ENCODE measurements around the gene TBC1D23. TPM values are rescaled to one million over a fixed set of nuclear protein-coding genes. Genes with fewer than 3 reads are reported as not detected.
A peak's percentile ranks its signal among the peaks of the same experiment; 100 is the strongest.
"Not testable (repeated sequence)": the region's sequence is repeated elsewhere in the genome, so short reads cannot be mapped to it uniquely, and the experiment has no call there.

Gene TBC1D23
- total and polyA plus RNA-seq, 2 of the 13 experiments (the other 11 are each of a cell fraction or from before 2014, with no cell fraction given), result 28.7 to 35.4 TPM

GRCh38 chr3:100262925-100263324 is 2.1 kb downstream of the TBC1D23 start:
- H4K20me1 ChIP-seq (ENCODE audit: insufficient read depth, low read length); H3K36me3 ChIP-seq (replicated peaks in 1 of 2; ENCODE audit: control insufficient read depth in 1 of 2, insufficient read depth in 2 of 2, low read length in 2 of 2); H2AFZ ChIP-seq (ENCODE audit: low read length); CTCF ChIA-PET (ENCODE audit: low intra/inter-chr PET ratio, low total read pairs); intact Hi-C loops (cut with micrococcal nuclease; ENCODE audit: unreplicated experiment); BruUV-seq (replicated peaks); in situ Hi-C loops (cut with HindIII; ENCODE audit: extremely low pct_ligation_motif_present, low pct_unique_long_range_greater_than_20kb); H3K9me3 ChIP-seq (ENCODE audit: low read length); FAIRE-seq; DNase-seq (ENCODE audit: low spot score); H3K27ac ChIP-seq (ENCODE audit: extremely low read length, insufficient read depth, low read length); ATAC-seq; H3K27me3 ChIP-seq (ENCODE audit: control insufficient read depth in 1 of 2, insufficient read depth in 2 of 2, low read length in 2 of 2): not testable (repeated sequence)
- 0 out of 6 replicates have a peak overlapping the region, but pooled peaks of 1 of the 3 experiments have one; percentile 25 for H3K4me3 ChIP-seq (replicated peaks in 1 of 3; ENCODE audit: insufficient read depth in 1 of 3, low read depth in 2 of 3, low read length in 3 of 3)
- peak overlapping the region; percentile 88 for H3K4me2 ChIP-seq (ENCODE audit: low read depth, low read length)
- POLR2A ChIA-PET, result interaction anchor here (3.1 kb wide), 1 partner anchor 186 kb away, joined by 23 read pairs; no protein-coding TSS in a partner anchor
- H3K9ac ChIP-seq (ENCODE audit: insufficient read depth, low read depth, low read length), result 0 out of 2 replicates have a peak overlapping the region, but pooled peaks have one; percentile 35
- peaks cover 43% of the 10 kb centered on the region for H3K4me1 ChIP-seq (ENCODE audit: insufficient read depth, low read length)
- 93% methylated on average over 11 of the region's 11 CpGs for WGBS (ENCODE audit: low lambda C conversion rate)
- H3K79me2 ChIP-seq (ENCODE audit: insufficient read depth, low read length), result peaks cover 72% of the 10 kb centered on the region

GRCh38 chr3:100263583-100263982 is 2.8 kb downstream of the TBC1D23 start:
- in situ Hi-C loops (cut with HindIII; ENCODE audit: extremely low pct_ligation_motif_present, low pct_unique_long_range_greater_than_20kb) (no loop called here), intact Hi-C loops (cut with micrococcal nuclease; ENCODE audit: unreplicated experiment) (no loop called here)
- H3K27ac ChIP-seq (ENCODE audit: extremely low read length, insufficient read depth, low read length), result no peak overlapping the region
- peak overlapping the region; percentile 20 to 33 (median 31); a peak in 4 of 6 replicates for H3K4me3 ChIP-seq (replicated peaks in 1 of 3; ENCODE audit: insufficient read depth in 1 of 3, low read depth in 2 of 3, low read length in 3 of 3)
- peaks cover 42% of the 10 kb centered on the region for H3K4me1 ChIP-seq (ENCODE audit: insufficient read depth, low read length)
- BruUV-seq (replicated peaks), result no TSS peak
- ATAC-seq, result no peak
- H2AFZ ChIP-seq (ENCODE audit: low read length), result no peak overlapping the region
- FAIRE-seq, result no peak
- CTCF ChIA-PET (ENCODE audit: low intra/inter-chr PET ratio, low total read pairs), result no interaction called here
- H3K4me2 ChIP-seq (ENCODE audit: low read depth, low read length), result peak overlapping the region; percentile 88
- H3K36me3 ChIP-seq (replicated peaks in 1 of 2; ENCODE audit: control insufficient read depth in 1 of 2, insufficient read depth in 2 of 2, low read length in 2 of 2), result no peaks in the 10 kb centered on the region
- POLR2A ChIA-PET, result no interaction called here
- 81% methylated on average over 2 of the region's 2 CpGs for WGBS (ENCODE audit: low lambda C conversion rate)
- TF ChIP-seq ZNF142 (CRISPR knock-in tag; IDR thresholded peaks at IDR 0.05), result no peak
- no peak for TF ChIP-seq PLRG1 (conservative IDR thresholded peaks at IDR 0.05)
- no peak for TF ChIP-seq EP300 (IDR thresholded peaks at IDR 0.05; ENCODE audit: low read depth in 2 of 2, low read length in 2 of 2)
- no peak for TF ChIP-seq EP300 (CRISPR knock-in tag; IDR thresholded peaks at IDR 0.05; ENCODE audit: borderline replicate concordance)
- no peak for TF ChIP-seq ZNF282 (IDR thresholded peaks at IDR 0.05; ENCODE audit: partially characterized antibody)
- no peak for TF ChIP-seq ZNF841 (CRISPR knock-in tag; IDR thresholded peaks at IDR 0.05; ENCODE audit: borderline replicate concordance)
- no peak for TF ChIP-seq ZNF788 (CRISPR knock-in tag; IDR thresholded peaks at IDR 0.05; ENCODE audit: borderline replicate concordance)
- no peak for TF ChIP-seq ZNF225 (CRISPR knock-in tag; IDR thresholded peaks at IDR 0.05)
- TF ChIP-seq HOXD1 (CRISPR knock-in tag; IDR thresholded peaks at IDR 0.05), result no peak
- no peak for TF ChIP-seq NFIB (CRISPR knock-in tag; IDR thresholded peaks at IDR 0.05; ENCODE audit: borderline replicate concordance)
- peak overlapping the region; percentile 35; the same call in 1 of the 2 replicates for H3K9ac ChIP-seq (ENCODE audit: insufficient read depth, low read depth, low read length)
- DNase-seq (ENCODE audit: low spot score), result no peak
- no peaks in the 10 kb centered on the region; a peak in 1 of 5 replicates for H3K27me3 ChIP-seq (ENCODE audit: control insufficient read depth in 1 of 2, insufficient read depth in 2 of 2, low read length in 2 of 2)
- no peaks in the 10 kb centered on the region for H3K9me3 ChIP-seq (ENCODE audit: low read length)
- H3K79me2 ChIP-seq (ENCODE audit: insufficient read depth, low read length), result peaks cover 79% of the 10 kb centered on the region
- H4K20me1 ChIP-seq (ENCODE audit: insufficient read depth, low read length), result no peaks in the 10 kb centered on the region; the same call in 1 of the 2 replicates

All from HepG2 (cell line).